ENCODE measurements around the gene SEMG2. TPM values are rescaled to one million over a fixed set of nuclear protein-coding genes. Genes with fewer than 3 reads are reported as not detected.
A peak's percentile ranks its signal among the peaks of the same experiment; 100 is the strongest.

SEMG2 gene
- total RNA-seq (not detected), polyA plus RNA-seq (not detected)

- FAIRE-seq (no peak), DNase-seq (no peak), ATAC-seq (no peak)
- Histone ChIP-seq H3K27me3 (peaks cover 0 to 12% (median 0%) of the 10 kb centered on the region in 4 donors), H3K27ac (no peak within 1 kb of the TSS), H3K4me1 (no peaks in the 10 kb centered on the region), H3K4me3 (no peak within 1 kb of the TSS), H3K36me3 (no peaks in the 10 kb centered on the region), H3K9me3 (no peaks in the 10 kb centered on the region)
- TF ChIP-seq CTCF (IDR thresholded peaks at IDR 0.05), result no peak
- intact Hi-C loops (cut with DNase I), result no loop called here
- WGBS, 2 donors, result 82 to 86% methylated on average over 4 of the region's 4 CpGs
These were observed at the start of gene SEMG2 for GRCh38 chr20:45221076-45221475. Gene SEMG2 (plus strand): TSS chr20:45221373. CDS start chr20:45221390, 17 bp downstream.

DNA sequence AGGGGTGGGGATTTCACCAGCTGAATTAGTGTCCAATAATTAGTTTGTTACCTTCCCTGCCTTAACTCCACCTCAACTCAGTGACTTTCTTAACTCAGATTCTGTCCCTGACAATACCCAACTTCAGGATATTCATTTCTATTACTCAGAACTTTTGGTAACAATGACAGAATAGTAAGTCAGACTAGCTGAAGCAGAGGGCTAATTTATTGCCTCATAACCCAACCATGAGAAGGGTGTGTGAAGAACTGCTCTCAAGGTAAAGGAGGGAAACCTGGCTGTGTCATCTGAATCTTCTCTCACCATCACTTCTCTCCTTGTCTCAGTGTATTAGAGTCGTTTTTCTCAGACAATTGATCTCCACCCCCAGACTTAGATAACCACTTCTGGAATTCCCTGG lies 47.7 kb upstream of the SEMG2 start:
- Histone ChIP-seq H3K36me3 (no peaks in the 10 kb centered on the region), H3K27me3 (no peaks in the 10 kb centered on the region), H3K9me3 (no peaks in the 10 kb centered on the region), H3K4me1 (no peaks in the 10 kb centered on the region), H3K4me3 (no peak overlapping the region), H3K27ac (no peak overlapping the region)
- ATAC-seq, result no peak
- WGBS, 2 donors, result 9 to 12% methylated on average over 1 of the region's 1 CpG
- DNase-seq, result no peak
- intact Hi-C loops (cut with DNase I), result no loop called here
- TF ChIP-seq CTCF (IDR thresholded peaks at IDR 0.05), result no peak
- no peak for FAIRE-seq

DNA sequence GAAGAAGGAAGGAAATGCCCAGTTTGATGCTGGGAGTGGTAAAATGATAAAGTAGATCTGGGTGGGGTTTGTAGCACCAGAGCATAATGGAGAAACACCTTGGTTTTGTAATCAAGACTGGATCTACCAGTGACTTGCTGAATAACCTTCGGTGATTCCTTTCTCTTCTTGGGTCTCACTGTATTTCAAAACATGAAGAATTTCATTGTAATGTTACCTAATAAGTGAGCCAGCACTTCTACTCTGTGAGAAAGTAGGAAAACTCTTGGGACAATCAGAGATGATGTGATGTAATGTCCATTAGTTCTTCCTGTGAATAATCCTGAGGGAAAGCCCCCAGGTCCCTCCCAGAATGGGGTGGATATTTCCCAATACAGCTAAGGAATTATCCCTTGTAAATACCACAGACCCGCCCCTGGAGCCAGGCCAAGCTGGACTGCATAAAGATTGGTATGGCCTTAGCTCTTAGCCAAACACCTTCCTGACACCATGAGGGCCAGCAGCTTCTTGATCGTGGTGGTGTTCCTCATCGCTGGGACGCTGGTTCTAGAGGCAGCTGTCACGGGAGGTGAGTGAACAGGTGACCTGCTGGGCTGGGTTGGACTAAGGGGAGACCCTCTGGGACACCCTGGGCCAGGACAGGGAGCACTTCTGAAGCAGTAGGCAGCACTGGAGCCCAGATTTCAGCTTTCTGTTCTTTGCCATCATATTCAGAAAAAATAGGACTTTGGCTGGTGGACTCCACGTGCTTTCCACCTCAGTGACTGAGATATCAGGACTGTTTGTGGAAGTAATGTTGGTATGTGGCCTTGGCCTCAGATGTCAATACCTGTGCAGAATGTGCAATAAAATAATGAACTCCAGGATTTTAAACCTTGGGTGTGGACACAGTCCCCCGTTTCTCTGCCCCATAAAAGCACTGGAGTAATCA lies 46.5 kb upstream of the SEMG2 start, which contains the start of gene PI3:
PI3 (plus strand) TSS at position 469 of the 931 bp plus-strand sequence; CDS start at position 490, 21 bp downstream.
- FAIRE-seq (no peak), DNase-seq (peak in 4 of 6 donors; percentile 11 to 39 (median 26)), ATAC-seq (peak in 2 of 4 donors; percentile 41 to 48)
- Histone ChIP-seq H3K36me3 (no peaks in the 10 kb centered on the region), H3K9me3 (no peaks in the 10 kb centered on the region), H3K4me1 (no peaks in the 10 kb centered on the region), H3K27me3 (no peaks in the 10 kb centered on the region), H3K4me3 (no peak within 1 kb of the TSS), H3K27ac (no peak within 1 kb of the TSS)
- intact Hi-C loops (cut with DNase I), result no loop called here
- WGBS, 2 donors, result 45 to 57% methylated on average over 8 of the region's 8 CpGs
- no peak for TF ChIP-seq CTCF (IDR thresholded peaks at IDR 0.05)

DNA sequence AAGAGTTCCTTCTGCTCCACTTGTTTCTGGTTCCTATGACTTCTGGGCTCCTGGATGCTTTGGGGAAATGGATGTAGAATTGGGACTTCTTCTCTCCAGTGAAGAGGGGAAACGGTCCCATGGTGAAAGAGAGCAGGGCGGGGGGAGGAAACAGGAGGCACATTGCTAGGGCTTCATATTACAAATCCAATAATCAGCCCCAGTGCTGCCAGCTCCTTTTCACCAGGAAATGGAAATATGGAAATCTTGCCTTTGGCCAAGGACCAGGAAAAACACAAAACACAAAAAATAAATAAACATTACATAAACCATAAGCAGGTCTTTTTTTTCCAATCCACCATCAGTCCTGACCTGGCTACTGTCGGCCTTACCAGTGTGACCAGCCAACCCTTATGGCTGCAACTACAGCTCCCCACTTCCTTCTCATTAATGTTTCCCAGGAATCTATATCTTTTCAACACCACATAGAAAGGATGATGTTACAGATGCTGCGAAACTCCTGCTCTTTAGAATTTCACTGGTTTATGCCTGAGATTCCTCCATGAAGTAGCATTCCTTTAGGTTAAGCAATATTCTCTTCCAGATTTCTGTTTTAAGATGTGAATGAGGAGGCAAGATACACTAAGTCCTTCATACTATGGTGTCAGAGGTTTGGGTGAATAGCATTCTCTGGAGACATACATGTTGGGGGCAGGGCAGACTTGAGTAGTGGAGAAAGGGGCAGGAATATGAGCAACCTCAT lies 44.5 kb upstream of the SEMG2 start:
- FAIRE-seq (no peak), DNase-seq (no peak), ATAC-seq (no peak)
- intact Hi-C loops (cut with DNase I), result no loop called here
- Histone ChIP-seq H3K36me3 (no peaks in the 10 kb centered on the region), H3K27me3 (no peaks in the 10 kb centered on the region), H3K4me3 (no peak overlapping the region), H3K27ac (no peak overlapping the region), H3K4me1 (no peaks in the 10 kb centered on the region), H3K9me3 (no peaks in the 10 kb centered on the region)
- no peak for TF ChIP-seq CTCF (IDR thresholded peaks at IDR 0.05)
- 71 to 75% methylated on average over 4 of the region's 4 CpGs for WGBS, 2 donors

Measured in pancreas (tissue), 10 donors.